ENCODE results near the gene SLC12A6.

DNA sequence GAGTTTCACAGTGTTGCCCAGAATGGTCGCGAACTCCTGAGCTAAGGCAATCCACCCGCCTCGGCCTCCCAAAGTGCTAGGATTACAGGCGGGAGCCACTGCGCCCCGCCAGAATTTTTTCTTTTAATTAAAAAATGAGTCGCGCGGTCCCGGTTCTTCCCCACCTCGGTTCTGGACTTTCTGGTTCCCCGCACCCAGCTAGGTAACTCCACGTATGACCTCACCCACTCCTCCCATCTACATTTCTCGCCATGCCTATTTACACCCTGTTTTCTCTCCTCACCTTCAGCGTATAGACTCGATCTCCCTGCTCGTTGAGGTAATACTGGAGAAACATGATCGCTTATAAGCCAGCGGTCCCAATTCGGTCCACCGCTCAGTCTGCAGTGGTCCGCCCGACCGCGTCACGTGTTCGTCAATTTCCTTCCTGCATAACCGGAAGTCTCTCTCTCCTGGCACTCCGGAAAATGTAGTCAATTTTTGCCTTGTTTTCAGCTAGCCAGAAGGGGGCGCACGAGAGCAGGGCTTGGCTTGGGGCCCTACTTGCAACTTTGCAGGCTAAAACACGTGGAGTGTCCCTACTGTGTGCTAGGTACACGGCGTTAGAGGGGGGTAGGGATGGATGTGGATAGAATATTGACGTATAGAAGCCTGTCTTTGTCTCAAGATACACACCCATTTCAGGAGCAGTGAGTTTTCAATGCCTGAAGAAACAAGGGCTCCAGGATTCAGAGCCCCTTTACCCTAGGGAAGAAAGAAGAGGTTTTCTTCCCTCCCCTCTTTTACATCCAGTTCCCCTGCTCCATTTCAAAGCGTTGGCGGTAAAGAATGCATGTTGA lies 5.4 kb upstream of the SLC12A6 start, which contains the start of the genes NOP10 and NUTM1:
- TF ChIP-seq, protein P1, sequence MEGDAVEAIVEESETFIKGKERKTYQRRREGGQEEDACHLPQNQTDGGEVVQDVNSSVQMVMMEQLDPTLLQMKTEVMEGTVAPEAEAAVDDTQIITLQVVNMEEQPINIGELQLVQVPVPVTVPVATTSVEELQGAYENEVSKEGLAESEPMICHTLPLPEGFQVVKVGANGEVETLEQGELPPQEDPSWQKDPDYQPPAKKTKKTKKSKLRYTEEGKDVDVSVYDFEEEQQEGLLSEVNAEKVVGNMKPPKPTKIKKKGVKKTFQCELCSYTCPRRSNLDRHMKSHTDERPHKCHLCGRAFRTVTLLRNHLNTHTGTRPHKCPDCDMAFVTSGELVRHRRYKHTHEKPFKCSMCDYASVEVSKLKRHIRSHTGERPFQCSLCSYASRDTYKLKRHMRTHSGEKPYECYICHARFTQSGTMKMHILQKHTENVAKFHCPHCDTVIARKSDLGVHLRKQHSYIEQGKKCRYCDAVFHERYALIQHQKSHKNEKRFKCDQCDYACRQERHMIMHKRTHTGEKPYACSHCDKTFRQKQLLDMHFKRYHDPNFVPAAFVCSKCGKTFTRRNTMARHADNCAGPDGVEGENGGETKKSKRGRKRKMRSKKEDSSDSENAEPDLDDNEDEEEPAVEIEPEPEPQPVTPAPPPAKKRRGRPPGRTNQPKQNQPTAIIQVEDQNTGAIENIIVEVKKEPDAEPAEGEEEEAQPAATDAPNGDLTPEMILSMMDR (conservative IDR thresholded peaks at IDR 0.05): peak; percentile 97
- TF ChIP-seq ZFX (IDR thresholded peaks at IDR 0.05): no peak

Measured in C4-2B (cell line).